ENCODE results near the gene CPTP.

Gene CPTP

GRCh38 chr1:1324524-1325287 is at the start of gene CPTP, which contains the start of gene INTS11:
TSS of gene CPTP (plus strand) at chr1:1324802. CDS start at chr1:1326911, 2,109 bp downstream.
TSS of gene INTS11 (minus strand) at chr1:1324660. CDS start at chr1:1324608, 52 bp downstream.
- Histone ChIP-seq H3F3A (ENCODE audit: insufficient read depth) (no peaks in the 10 kb centered on the region; the same call in 1 of the 2 replicates), H3K27me3 (ENCODE audit: low read length) (no peaks in the 10 kb centered on the region), H3K4me2 (ENCODE audit: low read depth, low read length, poor library complexity, severe bottlenecking) (peak within 1 kb of the TSS; percentile 89), H3K4me3 (ENCODE audit: insufficient read depth, low read length, poor library complexity, severe bottlenecking) (peak within 1 kb of the TSS; percentile 96), H3K27ac (ENCODE audit: low read depth, low read length) (peak within 1 kb of the TSS; percentile 54), H3K9me3 (ENCODE audit: insufficient read depth, low read length) (no peaks in the 10 kb centered on the region), H3K36me3 (ENCODE audit: low read length) (no peaks in the 10 kb centered on the region), H3K9ac (ENCODE audit: low read length) (peak within 1 kb of the TSS; percentile 99), H3K79me2 (ENCODE audit: insufficient read depth, low read length) (peaks cover 49% of the 10 kb centered on the region), H3K9me2 (replicated peaks; ENCODE audit: insufficient read depth, low read length) (no peaks in the 10 kb centered on the region), H4K20me1 (ENCODE audit: low read depth, low read length) (no peaks in the 10 kb centered on the region; the same call in 1 of the 2 replicates), H2AFZ (ENCODE audit: low read depth, low read length, severe bottlenecking) (peak within 1 kb of the TSS; percentile 83)
- TF ChIP-seq, protein P1, sequence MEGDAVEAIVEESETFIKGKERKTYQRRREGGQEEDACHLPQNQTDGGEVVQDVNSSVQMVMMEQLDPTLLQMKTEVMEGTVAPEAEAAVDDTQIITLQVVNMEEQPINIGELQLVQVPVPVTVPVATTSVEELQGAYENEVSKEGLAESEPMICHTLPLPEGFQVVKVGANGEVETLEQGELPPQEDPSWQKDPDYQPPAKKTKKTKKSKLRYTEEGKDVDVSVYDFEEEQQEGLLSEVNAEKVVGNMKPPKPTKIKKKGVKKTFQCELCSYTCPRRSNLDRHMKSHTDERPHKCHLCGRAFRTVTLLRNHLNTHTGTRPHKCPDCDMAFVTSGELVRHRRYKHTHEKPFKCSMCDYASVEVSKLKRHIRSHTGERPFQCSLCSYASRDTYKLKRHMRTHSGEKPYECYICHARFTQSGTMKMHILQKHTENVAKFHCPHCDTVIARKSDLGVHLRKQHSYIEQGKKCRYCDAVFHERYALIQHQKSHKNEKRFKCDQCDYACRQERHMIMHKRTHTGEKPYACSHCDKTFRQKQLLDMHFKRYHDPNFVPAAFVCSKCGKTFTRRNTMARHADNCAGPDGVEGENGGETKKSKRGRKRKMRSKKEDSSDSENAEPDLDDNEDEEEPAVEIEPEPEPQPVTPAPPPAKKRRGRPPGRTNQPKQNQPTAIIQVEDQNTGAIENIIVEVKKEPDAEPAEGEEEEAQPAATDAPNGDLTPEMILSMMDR (IDR thresholded peaks at IDR 0.05; ENCODE audit: insufficient read depth, low read length, poor library complexity, severe bottlenecking), result no peak
- no peak for TF ChIP-seq EZH2phosphoT487 (conservative IDR thresholded peaks at IDR 0.05; ENCODE audit: low read length)

DNA sequence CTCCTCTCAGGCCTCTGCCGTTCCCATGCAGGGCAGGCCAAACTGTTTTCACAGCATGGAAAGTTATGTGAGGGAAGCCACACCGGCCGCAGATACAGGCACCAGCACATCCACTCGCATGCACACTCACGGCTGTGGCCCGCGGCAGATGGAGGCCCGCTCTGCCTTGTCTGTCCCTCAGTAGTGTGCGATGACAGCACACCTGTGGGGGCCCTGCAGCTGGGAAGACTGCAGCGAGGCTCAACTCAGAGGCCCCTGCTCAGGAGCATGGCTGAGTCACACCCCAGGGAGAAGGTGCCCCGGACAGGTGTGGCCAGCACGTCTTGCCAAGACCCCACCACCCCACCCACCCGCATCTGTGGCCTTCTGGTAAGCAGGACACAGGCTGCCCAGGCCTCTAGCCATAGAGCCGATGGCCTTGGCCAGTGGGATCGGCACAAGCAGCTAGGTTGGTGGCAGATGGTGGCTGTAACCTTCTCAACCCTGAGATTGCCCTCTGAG is 49.6 kb upstream of the CPTP start:
- Histone ChIP-seq H2AFZ (ENCODE audit: low read depth, low read length, severe bottlenecking) (no peak overlapping the region), H3K9ac (ENCODE audit: low read length) (no peak overlapping the region), H3K36me3 (ENCODE audit: low read length) (no peaks in the 10 kb centered on the region), H3K9me2 (replicated peaks; ENCODE audit: insufficient read depth, low read length) (no peaks in the 10 kb centered on the region), H3K79me2 (ENCODE audit: insufficient read depth, low read length) (peaks cover 33% of the 10 kb centered on the region), H3K27me3 (ENCODE audit: low read length) (no peaks in the 10 kb centered on the region), H3K4me2 (ENCODE audit: low read depth, low read length, poor library complexity, severe bottlenecking) (peak overlapping the region; percentile 81), H3K9me3 (ENCODE audit: insufficient read depth, low read length) (no peaks in the 10 kb centered on the region), H3F3A (ENCODE audit: insufficient read depth) (no peaks in the 10 kb centered on the region), H4K20me1 (ENCODE audit: low read depth, low read length) (peaks cover 4% of the 10 kb centered on the region; the same call in 1 of the 2 replicates), H3K4me3 (ENCODE audit: insufficient read depth, low read length, poor library complexity, severe bottlenecking) (no peak overlapping the region), H3K27ac (ENCODE audit: low read depth, low read length) (no peak overlapping the region)
- no peak for TF ChIP-seq EZH2phosphoT487 (conservative IDR thresholded peaks at IDR 0.05; ENCODE audit: low read length)
- TF ChIP-seq, protein P1 (IDR thresholded peaks at IDR 0.05; ENCODE audit: insufficient read depth, low read length, poor library complexity, severe bottlenecking), result no peak

GRCh38 chr1:1275836-1276235 is 48.8 kb upstream of the CPTP start:
- no peak overlapping the region for H3K4me3 ChIP-seq (ENCODE audit: insufficient read depth, low read length, poor library complexity, severe bottlenecking)
- TF ChIP-seq, protein P1 (IDR thresholded peaks at IDR 0.05; ENCODE audit: insufficient read depth, low read length, poor library complexity, severe bottlenecking), result no peak
- TF ChIP-seq EZH2phosphoT487 (conservative IDR thresholded peaks at IDR 0.05; ENCODE audit: low read length), result no peak
- no peaks in the 10 kb centered on the region for H3K9me3 ChIP-seq (ENCODE audit: insufficient read depth, low read length)
- no peaks in the 10 kb centered on the region for H3K27me3 ChIP-seq (ENCODE audit: low read length)
- H3K79me2 ChIP-seq (ENCODE audit: insufficient read depth, low read length), result peaks cover 25% of the 10 kb centered on the region
- no peak overlapping the region for H3K4me2 ChIP-seq (ENCODE audit: low read depth, low read length, poor library complexity, severe bottlenecking)
- H3K9ac ChIP-seq (ENCODE audit: low read length), result no peak overlapping the region
- no peak overlapping the region for H2AFZ ChIP-seq (ENCODE audit: low read depth, low read length, severe bottlenecking)
- H3K9me2 ChIP-seq (replicated peaks; ENCODE audit: insufficient read depth, low read length), result no peaks in the 10 kb centered on the region
- H3K27ac ChIP-seq (ENCODE audit: low read depth, low read length), result no peak overlapping the region
- H3K36me3 ChIP-seq (ENCODE audit: low read length), result no peaks in the 10 kb centered on the region
- peaks cover 4% of the 10 kb centered on the region; the same call in 1 of the 2 replicates for H4K20me1 ChIP-seq (ENCODE audit: low read depth, low read length)
- H3F3A ChIP-seq (ENCODE audit: insufficient read depth), result no peaks in the 10 kb centered on the region
